ENCODE results near the gene CLASP1. TPM values are rescaled to one million over a fixed set of nuclear protein-coding genes. Genes with fewer than 3 reads are reported as not detected.

The CLASP1 gene
- total and polyA plus RNA-seq, 2 donors (not counting 3 experiments of a cell fraction or from before 2014, with no cell fraction given) = 10.0 to 57.9 TPM

- CTCF ChIA-PET = interaction anchor here (1.8 kb wide), 1 partner anchor 31 kb away, joined by 5 read pairs; no protein-coding TSS in a partner anchor
- FAIRE-seq (no peak), DNase-seq (ENCODE audit: low read depth, low spot score) (no peak)
- Histone ChIP-seq H3K9me1 (replicated peaks; ENCODE audit: control insufficient read depth, extremely low read depth, insufficient read depth, low read length) (no peaks in the 10 kb centered on the region), H3K9me3 (replicated peaks; ENCODE audit: control insufficient read depth, insufficient read depth, low read length) (no peaks in the 10 kb centered on the region), H3K4me2 (ENCODE audit: insufficient read depth, low read length) (no peak overlapping the region), H3K36me3 (ENCODE audit: control insufficient read depth in 2 of 2, extremely low read depth in 1 of 2, insufficient read depth in 2 of 2, low read length in 2 of 2) (no peaks in the 10 kb centered on the region), H3K27me3 (ENCODE audit: control insufficient read depth in 2 of 2, insufficient read depth in 2 of 2, low read length in 2 of 2) (no peaks in the 10 kb centered on the region), H4K20me1 (replicated peaks; ENCODE audit: control insufficient read depth, extremely low read depth, insufficient read depth, low read length) (peaks cover 4% of the 10 kb centered on the region), H3K4me1 (ENCODE audit: control insufficient read depth, extremely low read depth, insufficient read depth, low read length) (peaks cover 9% of the 10 kb centered on the region), H3K79me2 (ENCODE audit: control insufficient read depth, insufficient read depth, low read length) (peaks cover 36% of the 10 kb centered on the region), H2AFZ (ENCODE audit: low read depth, low read length) (no peak overlapping the region), H3K4me3 (replicated peaks in 1 of 3; ENCODE audit: insufficient read depth in 1 of 3, low read depth in 1 of 3, low read length in 3 of 3) (no peak overlapping the region), H3K9ac (replicated peaks; ENCODE audit: extremely low read depth, insufficient read depth, low read length) (no peak overlapping the region), H3K27ac (ENCODE audit: insufficient read depth, low read depth, low read length) (no peak overlapping the region)
- POLR2A ChIA-PET = no interaction called here
- no TSS peak for BruUV-seq (replicated peaks)
- intact Hi-C loops (cut with micrococcal nuclease) = no loop called here
- TF ChIP-seq POLR2AphosphoS5 (IDR thresholded peaks at IDR 0.05; ENCODE audit: insufficient read depth, low read depth, low read length) (no peak), FOS (IDR thresholded peaks at IDR 0.05; ENCODE audit: borderline replicate concordance, insufficient read depth, low read length) (no peak), GATA2 (IDR thresholded peaks at IDR 0.05; ENCODE audit: insufficient read depth, insufficient read length, low read depth, low read length) (no peak), POLR2A (IDR thresholded peaks at IDR 0.05; ENCODE audit: low read depth, low read length) (no peak), JUN (IDR thresholded peaks at IDR 0.05; ENCODE audit: borderline replicate concordance, insufficient read depth, insufficient read length, low read depth) (no peak), EZH2 (IDR thresholded peaks at IDR 0.05; ENCODE audit: borderline replicate concordance, low read depth, low read length, severe bottlenecking) (no peak)
- TF ChIP-seq, protein P1, sequence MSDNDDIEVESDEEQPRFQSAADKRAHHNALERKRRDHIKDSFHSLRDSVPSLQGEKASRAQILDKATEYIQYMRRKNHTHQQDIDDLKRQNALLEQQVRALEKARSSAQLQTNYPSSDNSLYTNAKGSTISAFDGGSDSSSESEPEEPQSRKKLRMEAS (IDR thresholded peaks at IDR 0.05; ENCODE audit: insufficient read depth, insufficient read length) = no peak
- TF ChIP-seq, protein P2, sequence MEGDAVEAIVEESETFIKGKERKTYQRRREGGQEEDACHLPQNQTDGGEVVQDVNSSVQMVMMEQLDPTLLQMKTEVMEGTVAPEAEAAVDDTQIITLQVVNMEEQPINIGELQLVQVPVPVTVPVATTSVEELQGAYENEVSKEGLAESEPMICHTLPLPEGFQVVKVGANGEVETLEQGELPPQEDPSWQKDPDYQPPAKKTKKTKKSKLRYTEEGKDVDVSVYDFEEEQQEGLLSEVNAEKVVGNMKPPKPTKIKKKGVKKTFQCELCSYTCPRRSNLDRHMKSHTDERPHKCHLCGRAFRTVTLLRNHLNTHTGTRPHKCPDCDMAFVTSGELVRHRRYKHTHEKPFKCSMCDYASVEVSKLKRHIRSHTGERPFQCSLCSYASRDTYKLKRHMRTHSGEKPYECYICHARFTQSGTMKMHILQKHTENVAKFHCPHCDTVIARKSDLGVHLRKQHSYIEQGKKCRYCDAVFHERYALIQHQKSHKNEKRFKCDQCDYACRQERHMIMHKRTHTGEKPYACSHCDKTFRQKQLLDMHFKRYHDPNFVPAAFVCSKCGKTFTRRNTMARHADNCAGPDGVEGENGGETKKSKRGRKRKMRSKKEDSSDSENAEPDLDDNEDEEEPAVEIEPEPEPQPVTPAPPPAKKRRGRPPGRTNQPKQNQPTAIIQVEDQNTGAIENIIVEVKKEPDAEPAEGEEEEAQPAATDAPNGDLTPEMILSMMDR (IDR thresholded peaks at IDR 0.05; ENCODE audit: extremely low read depth in 1 of 2, insufficient read depth in 1 of 2, low read depth in 1 of 2, low read length in 2 of 2) = no peak
- dilution Hi-C loops (cut with MboI; ENCODE audit: extremely low pct_ligation_motif_present, low sequenced_read_pairs) = no loop called here
These were observed 86.7 kb downstream of the CLASP1 start for GRCh38 chr2:121562269-121563176.

Data from endothelial cell of umbilical vein (primary cell).